Neutrophil (primary cell): ENCODE data around the gene ZNF511.
"Not testable (repeated sequence)": the region's sequence is repeated elsewhere in the genome, so short reads cannot be mapped to it uniquely, and the experiment has no call there.

ENCODE experiments used
- H3K27ac ChIP-seq: fragments of 200-600 bp; sonication (generic); 2 replicates; pipeline ENCODE4 v1.5.1; 2016; ENCODE audit warnings: mild to moderate bottlenecking, moderate library complexity
- H3K27me3 ChIP-seq: fragments of 200-600 bp; sonication (generic); 2 replicates; pipeline ENCODE4 v1.6.0; 2016; ENCODE audit warnings: mild to moderate bottlenecking
- H3K36me3 ChIP-seq: fragments of 200-600 bp; sonication (generic); 2 replicates; pipeline ENCODE4 v1.5.1; 2017
- H3K4me1 ChIP-seq, 2 experiments: fragments of 200-600 bp in 1 of 2; sonication (generic) in 1 of 2; 1 replicate in 1 of 2; 2 replicates in 1 of 2; pipeline versions ENCODE4 v1.5.1 to v1.6.1; 2013 to 2016; ENCODE audit warnings: low read depth in 1 of 2, low read length in 1 of 2, mild to moderate bottlenecking in 1 of 2, moderate library complexity in 1 of 2; ENCODE audit not compliant: control insufficient read depth in 1 of 2, insufficient read depth in 1 of 2
- H3K4me3 ChIP-seq, 2 experiments: fragments of 200-600 bp in 1 of 2; sonication (generic) in 1 of 2; 1 replicate in 1 of 2; 2 replicates in 1 of 2; pipeline ENCODE4 v1.5.1; 2013 to 2016; ENCODE audit warnings: low read depth in 1 of 2, low read length in 1 of 2, mild to moderate bottlenecking in 1 of 2, moderate library complexity in 1 of 2
- H3K9me3 ChIP-seq: fragments of 200-600 bp; sonication (generic); 2 replicates; pipeline ENCODE4 v1.5.1; 2016
- CTCF ChIP-seq: fragments of 200-600 bp; sonication (generic); IDR thresholded peaks from 2 replicates; pipeline ENCODE4 v1.5.1; 2016; ENCODE audit warnings: antibody characterized with exemption

The ZNF511 gene

GRCh38 chr10:133314911-133315310, 6.2 kb downstream of the ZNF511 start:
- Histone ChIP-seq H3K4me1 (peaks cover 8 to 9% of the 10 kb centered on the region in 2 experiments), H3K27me3 (peaks cover 29% of the 10 kb centered on the region), H3K9me3 (no peaks in the 10 kb centered on the region), H3K27ac (no peak overlapping the region), H3K4me3 (no peak overlapping the region), H3K36me3 (peaks cover 13% of the 10 kb centered on the region)
- TF ChIP-seq CTCF = no peak

- Histone ChIP-seq H3K36me3 (peaks cover 13% of the 10 kb centered on the region), H3K4me1 (peaks cover 8 to 9% of the 10 kb centered on the region in 2 experiments), H3K4me3 (no peak overlapping the region), H3K27ac (no peak overlapping the region), H3K9me3 (no peaks in the 10 kb centered on the region), H3K27me3 (peaks cover 39% of the 10 kb centered on the region)
- no peak for TF ChIP-seq CTCF
These were observed 7.1 kb downstream of the ZNF511 start for GRCh38 chr10:133315847-133316246.

- no peaks in the 10 kb centered on the region for H3K9me3 ChIP-seq
- peaks cover 43% of the 10 kb centered on the region for H3K27me3 ChIP-seq
- no peak overlapping the region for H3K27ac ChIP-seq
- peaks cover 13% of the 10 kb centered on the region for H3K36me3 ChIP-seq
- H3K4me3 ChIP-seq = no peak overlapping the region
- TF ChIP-seq CTCF = no peak
- peaks cover 8 to 9% of the 10 kb centered on the region in 2 experiments for H3K4me1 ChIP-seq
These were observed 7.6 kb downstream of the ZNF511 start for GRCh38 chr10:133316266-133316665.

GRCh38 chr10:133316732-133317131, 8.0 kb downstream of the ZNF511 start:
- Histone ChIP-seq H3K27ac (no peak overlapping the region), H3K4me3 (no peak overlapping the region), H3K9me3 (no peaks in the 10 kb centered on the region), H3K27me3 (peaks cover 46% of the 10 kb centered on the region), H3K4me1 (peaks cover 8 to 9% of the 10 kb centered on the region in 2 experiments), H3K36me3 (peaks cover 9% of the 10 kb centered on the region)
- no peak for TF ChIP-seq CTCF

GRCh38 chr10:133318494-133319127, 9.9 kb downstream of the ZNF511 start:
- H3K4me1 ChIP-seq = peaks cover 8 to 9% of the 10 kb centered on the region in 2 experiments
- H3K27ac ChIP-seq = no peak overlapping the region
- H3K4me3 ChIP-seq = peak overlapping the region; percentile 37 to 56
- TF ChIP-seq CTCF = peak; percentile 83
- no peaks in the 10 kb centered on the region for H3K36me3 ChIP-seq
- H3K9me3 ChIP-seq = no peaks in the 10 kb centered on the region
- peaks cover 56% of the 10 kb centered on the region for H3K27me3 ChIP-seq

GRCh38 chr10:133320852-133321422, 12.2 kb downstream of the ZNF511 start:
- H3K4me1 ChIP-seq, H3K36me3 ChIP-seq, H3K27ac ChIP-seq, H3K9me3 ChIP-seq, H3K4me3 ChIP-seq: not testable (repeated sequence)
- peaks cover 71% of the 10 kb centered on the region for H3K27me3 ChIP-seq

GRCh38 chr10:133322064-133322709, 13.5 kb downstream of the ZNF511 start:
- H3K27me3 ChIP-seq = peaks cover 80% of the 10 kb centered on the region
- H3K36me3 ChIP-seq, H3K27ac ChIP-seq, H3K9me3 ChIP-seq, H3K4me1 ChIP-seq, H3K4me3 ChIP-seq: not testable (repeated sequence)
